ENCODE measurements around the gene RBM20. TPM values are rescaled to one million over a fixed set of nuclear protein-coding genes. Genes with fewer than 3 reads are reported as not detected.

Gene RBM20
- total RNA-seq, 4 donors from 2014 or later: 0.88 to 3.8 (median 1.9) TPM

GRCh38 chr10:110812583-110812982 is 168.4 kb downstream of the RBM20 start:
- intact Hi-C loops (cut with DNase I; ENCODE audit: low total_unique reads): no loop called here
- Histone ChIP-seq H3K4me1 (no peaks in the 10 kb centered on the region), H3K4me3 (no peak overlapping the region), H3K9me3 (no peaks in the 10 kb centered on the region), H3K27ac (no peak overlapping the region), H3K36me3 (no peaks in the 10 kb centered on the region), H3K27me3 (no peaks in the 10 kb centered on the region)
- DNase-seq: no peak
- TF ChIP-seq CTCF (IDR thresholded peaks at IDR 0.05) (no peak), POLR2A (IDR thresholded peaks at IDR 0.05) (no peak)

GRCh38 chr10:110813743-110814472 is 169.8 kb downstream of the RBM20 start:
- TF ChIP-seq POLR2A (IDR thresholded peaks at IDR 0.05) (no peak), CTCF (IDR thresholded peaks at IDR 0.05) (no peak)
- H3K9me3 ChIP-seq: no peaks in the 10 kb centered on the region
- H3K27ac ChIP-seq: no peak overlapping the region
- H3K36me3 ChIP-seq: no peaks in the 10 kb centered on the region
- DNase-seq: no peak
- intact Hi-C loops (cut with DNase I; ENCODE audit: low total_unique reads): no loop called here
- H3K4me3 ChIP-seq: no peak overlapping the region
- H3K27me3 ChIP-seq: no peaks in the 10 kb centered on the region
- H3K4me1 ChIP-seq: no peaks in the 10 kb centered on the region

GRCh38 chr10:110815354-110816004 is 171.3 kb downstream of the RBM20 start:
- Histone ChIP-seq H3K36me3 (no peaks in the 10 kb centered on the region), H3K4me1 (peaks cover 7 to 10% of the 10 kb centered on the region in 2 donors), H3K27me3 (no peaks in the 10 kb centered on the region), H3K27ac (no peak overlapping the region), H3K9me3 (no peaks in the 10 kb centered on the region), H3K4me3 (no peak overlapping the region)
- no peak for DNase-seq
- intact Hi-C loops (cut with DNase I; ENCODE audit: low total_unique reads): no loop called here
- TF ChIP-seq CTCF (IDR thresholded peaks at IDR 0.05) (no peak), POLR2A (IDR thresholded peaks at IDR 0.05) (no peak)

- H3K4me1 ChIP-seq: peaks cover 18 to 25% of the 10 kb centered on the region in 2 donors
- intact Hi-C loops (cut with DNase I; ENCODE audit: low total_unique reads): no loop called here
Measured at GRCh38 chr10:110817614-110818013, 173.5 kb downstream of the RBM20 start.

More at GRCh38 chr10:110817614-110818013, 173.5 kb downstream of the RBM20 start:
- H3K9me3 ChIP-seq: no peaks in the 10 kb centered on the region
- no peak for DNase-seq
- no peak overlapping the region for H3K4me3 ChIP-seq
- TF ChIP-seq CTCF (IDR thresholded peaks at IDR 0.05): no peak
- TF ChIP-seq POLR2A (IDR thresholded peaks at IDR 0.05): no peak
- H3K27ac ChIP-seq: no peak overlapping the region
- no peaks in the 10 kb centered on the region for H3K36me3 ChIP-seq
- H3K27me3 ChIP-seq: no peaks in the 10 kb centered on the region

All from uterus (tissue), 4 donors.